VCaP (cell line): ENCODE data around the gene SORCS1.
A peak's percentile ranks its signal among the peaks of the same experiment; 100 is the strongest.
"Not testable (repeated sequence)": the region's sequence is repeated elsewhere in the genome, so short reads cannot be mapped to it uniquely, and the experiment has no call there.

Source experiments
- H3K27ac ChIP-seq: fragments of 450-650 bp; 2 replicates; pipeline ENCODE4 v1.5.1; 2017
- TF ChIP-seq, protein P1 (sequence below): fragments of 450-650 bp; conservative IDR thresholded peaks from 2 replicates; pipeline ENCODE4 v1.5.1; 2017; ENCODE audit warnings: mild to moderate bottlenecking, moderate library complexity

SORCS1 gene

DNA sequence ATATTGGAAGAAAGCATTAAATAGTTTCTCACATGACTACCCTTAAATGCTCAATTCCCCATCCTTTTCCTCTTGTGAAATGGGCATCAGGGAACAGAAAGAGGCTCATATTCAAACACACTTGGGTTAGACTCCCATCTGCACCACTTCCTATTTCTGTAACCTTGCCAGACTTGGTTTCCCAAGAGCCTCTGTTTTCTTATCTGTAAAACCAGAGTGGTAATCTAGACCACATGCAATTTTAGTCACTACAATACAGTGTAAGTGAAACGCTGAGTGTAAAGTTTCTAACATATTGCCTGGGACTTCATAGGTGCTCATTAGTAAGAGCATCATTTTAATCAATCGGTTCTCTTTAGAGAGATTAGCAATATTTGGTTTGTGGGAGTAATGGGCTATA lies 136.3 kb downstream of the SORCS1 start:
- TF ChIP-seq, protein P1, sequence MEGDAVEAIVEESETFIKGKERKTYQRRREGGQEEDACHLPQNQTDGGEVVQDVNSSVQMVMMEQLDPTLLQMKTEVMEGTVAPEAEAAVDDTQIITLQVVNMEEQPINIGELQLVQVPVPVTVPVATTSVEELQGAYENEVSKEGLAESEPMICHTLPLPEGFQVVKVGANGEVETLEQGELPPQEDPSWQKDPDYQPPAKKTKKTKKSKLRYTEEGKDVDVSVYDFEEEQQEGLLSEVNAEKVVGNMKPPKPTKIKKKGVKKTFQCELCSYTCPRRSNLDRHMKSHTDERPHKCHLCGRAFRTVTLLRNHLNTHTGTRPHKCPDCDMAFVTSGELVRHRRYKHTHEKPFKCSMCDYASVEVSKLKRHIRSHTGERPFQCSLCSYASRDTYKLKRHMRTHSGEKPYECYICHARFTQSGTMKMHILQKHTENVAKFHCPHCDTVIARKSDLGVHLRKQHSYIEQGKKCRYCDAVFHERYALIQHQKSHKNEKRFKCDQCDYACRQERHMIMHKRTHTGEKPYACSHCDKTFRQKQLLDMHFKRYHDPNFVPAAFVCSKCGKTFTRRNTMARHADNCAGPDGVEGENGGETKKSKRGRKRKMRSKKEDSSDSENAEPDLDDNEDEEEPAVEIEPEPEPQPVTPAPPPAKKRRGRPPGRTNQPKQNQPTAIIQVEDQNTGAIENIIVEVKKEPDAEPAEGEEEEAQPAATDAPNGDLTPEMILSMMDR, result no peak
- H3K27ac ChIP-seq, result no peak overlapping the region

DNA sequence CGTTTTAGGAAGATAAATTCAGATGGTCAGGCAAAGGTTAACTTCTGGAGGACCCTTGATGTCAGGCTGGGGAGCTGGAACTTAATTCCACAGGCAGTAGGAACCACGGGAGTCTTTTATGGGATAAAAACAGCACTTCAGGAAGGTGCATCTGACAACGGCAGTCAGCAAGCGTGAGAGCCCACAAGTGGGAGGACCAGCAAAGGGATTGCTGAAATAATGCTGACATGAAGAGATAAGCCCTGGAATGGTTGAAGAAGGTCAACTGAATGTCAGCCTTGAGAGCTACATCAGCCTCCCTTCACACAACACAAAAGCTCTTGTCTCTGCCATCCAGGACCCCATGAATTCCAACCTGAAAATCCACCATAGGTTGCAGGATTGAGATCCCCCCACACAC lies 138.8 kb downstream of the SORCS1 start:
- TF ChIP-seq, protein P1, result no peak
- no peak overlapping the region for H3K27ac ChIP-seq

DNA sequence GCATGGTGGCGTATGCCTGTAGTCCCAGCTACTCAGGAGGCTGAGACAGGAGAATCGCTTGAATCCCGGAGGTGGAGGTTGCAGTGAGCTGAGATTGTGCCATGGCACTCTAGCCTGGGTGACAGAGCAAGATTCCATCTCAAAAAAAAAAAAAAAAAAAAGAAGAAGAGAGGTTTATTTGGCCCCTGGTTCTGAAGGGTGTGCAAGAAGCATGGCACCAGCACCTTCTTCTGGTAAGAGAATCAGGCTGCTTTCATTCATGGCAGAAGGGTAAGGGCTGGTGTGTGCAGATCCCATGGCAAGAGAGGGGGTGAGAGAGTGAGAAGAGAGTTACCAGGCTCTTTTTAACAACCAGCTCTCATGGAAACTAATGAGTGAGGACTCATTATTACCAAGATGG lies 140.5 kb downstream of the SORCS1 start:
- H3K27ac ChIP-seq, result not testable (repeated sequence)

DNA sequence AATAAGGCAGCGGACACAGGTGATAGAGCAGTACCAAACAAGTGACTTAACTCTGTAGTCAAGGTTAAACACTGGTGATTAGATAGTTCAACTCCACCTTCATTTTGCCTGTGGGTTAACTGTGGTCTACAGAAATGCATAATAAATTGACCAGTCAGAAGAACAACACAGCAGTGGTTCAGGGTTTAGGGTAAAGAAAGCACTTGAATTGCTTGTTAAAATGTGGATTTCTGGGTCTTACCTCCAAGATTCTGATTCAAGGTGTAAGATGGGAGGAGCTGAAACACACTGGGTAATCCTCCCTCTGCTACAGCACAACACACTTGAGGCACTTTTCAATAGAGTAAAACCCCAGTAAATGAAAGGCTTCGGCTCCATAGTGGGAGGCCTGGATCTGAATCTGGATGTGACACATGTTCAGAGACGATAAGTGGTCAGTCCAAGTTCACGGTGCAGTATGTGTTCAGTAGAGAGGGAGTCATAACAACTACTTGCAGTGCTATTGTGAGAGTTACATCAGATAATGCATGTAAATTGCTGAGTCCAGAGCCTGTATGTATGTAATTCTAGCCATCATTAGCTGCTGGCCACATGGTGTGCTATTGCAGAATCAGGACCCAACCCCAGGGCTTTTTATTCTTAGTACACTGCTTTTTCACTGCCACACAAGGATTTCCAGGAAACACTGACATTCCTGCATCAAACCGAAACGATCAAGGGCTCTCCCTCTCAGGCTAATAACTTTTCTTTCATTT lies 141.7 kb downstream of the SORCS1 start:
- TF ChIP-seq, protein P1, result no peak

DNA sequence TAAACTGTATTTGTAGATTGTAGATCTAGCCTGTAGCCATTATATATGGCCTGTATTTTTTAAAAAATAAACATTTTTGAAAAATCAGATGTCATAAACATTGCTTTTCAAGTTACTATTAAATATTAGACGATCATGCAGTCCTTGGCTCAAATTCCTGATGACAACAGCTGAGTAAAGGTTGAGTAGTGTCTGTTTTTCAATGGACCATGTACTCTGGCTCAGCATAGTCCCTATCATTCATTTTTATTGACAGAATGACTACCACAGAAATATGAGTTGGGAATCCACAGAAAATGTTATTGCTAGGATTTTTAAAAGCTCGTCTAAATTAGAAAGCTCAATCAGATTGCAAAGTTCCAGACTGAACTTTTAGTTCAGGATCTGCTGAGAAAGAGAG lies 145.4 kb downstream of the SORCS1 start:
- TF ChIP-seq, protein P1, result no peak
- H3K27ac ChIP-seq, result no peak overlapping the region

More for the DNA sequence above, 141.7 kb downstream of the SORCS1 start:
- H3K27ac ChIP-seq, result no peak overlapping the region

DNA sequence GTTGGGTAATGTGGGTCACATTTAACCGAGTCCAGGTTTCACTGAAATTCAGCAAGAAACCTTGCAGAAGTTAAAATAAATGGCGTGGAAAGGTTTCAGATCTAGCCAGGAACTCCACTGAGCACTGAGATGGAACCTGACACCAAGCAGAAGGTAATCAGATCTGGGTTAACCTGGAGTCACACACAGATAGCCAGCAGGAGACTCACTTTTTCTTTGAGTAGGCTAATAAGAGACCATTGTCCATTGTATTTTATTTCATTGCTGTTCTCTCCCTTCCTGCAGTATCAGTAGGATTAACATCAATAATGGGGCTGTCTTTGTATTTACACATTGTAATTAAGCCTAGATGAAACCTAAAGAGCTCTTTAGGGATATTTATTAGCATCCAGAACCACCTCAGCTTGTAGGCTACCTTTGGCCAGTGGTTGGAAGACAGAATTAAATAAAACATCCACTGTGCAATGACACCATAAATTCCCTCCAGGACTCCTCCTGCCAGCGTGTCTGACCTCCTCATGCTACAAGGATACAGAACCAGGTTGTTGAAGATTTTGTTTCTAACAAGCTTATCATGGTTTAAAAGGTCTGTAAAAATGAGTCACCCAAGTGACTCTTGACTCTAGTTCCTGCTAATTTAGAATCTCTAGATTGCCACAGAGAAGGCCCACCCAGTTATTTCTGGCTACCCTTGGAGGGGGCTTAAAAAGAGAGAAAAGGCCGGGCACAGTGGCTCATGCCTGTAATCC lies 151.1 kb downstream of the SORCS1 start:
- TF ChIP-seq, protein P1, result no peak
- H3K27ac ChIP-seq, result no peak overlapping the region

DNA sequence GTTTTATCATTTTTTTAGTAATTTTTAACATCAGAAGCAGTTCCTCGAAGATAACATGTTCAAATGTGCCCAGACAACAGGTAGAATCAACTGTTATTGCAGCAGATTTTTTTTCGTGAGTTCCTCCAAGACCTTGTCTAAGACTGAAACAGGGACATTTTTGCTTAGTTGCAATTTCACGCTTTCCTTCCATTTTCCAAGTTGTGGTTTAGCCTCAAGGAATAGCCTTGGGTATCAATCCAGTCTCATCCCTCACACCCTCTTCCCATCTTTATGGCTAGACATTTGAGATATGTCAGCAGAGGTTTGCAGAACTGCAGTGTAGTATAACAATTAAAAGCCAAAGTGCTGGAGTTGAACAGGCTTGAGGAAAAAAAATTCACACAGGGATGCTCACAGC lies 152.5 kb downstream of the SORCS1 start:
- H3K27ac ChIP-seq, result no peak overlapping the region
- TF ChIP-seq, protein P1, result no peak

DNA sequence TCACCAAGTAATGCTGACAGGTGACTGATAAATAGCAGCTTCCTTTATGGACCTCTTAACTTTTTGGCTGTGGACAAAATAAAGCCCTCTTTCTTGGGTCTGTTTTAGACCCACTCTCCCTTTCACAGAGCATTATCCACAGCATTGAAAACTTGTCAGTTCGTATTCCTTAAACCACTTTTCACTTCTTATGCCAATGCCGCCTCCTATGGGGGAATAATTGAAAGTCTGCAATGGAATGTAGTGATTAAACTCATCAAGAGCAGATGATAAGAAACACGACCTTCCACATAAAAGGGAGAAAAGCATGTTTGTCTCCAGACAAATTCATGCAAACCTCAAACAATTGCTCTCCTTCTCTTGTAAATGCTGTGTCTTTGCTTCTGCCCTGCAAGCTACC lies 153.4 kb downstream of the SORCS1 start:
- TF ChIP-seq, protein P1, result 0 out of 2 replicates have a peak, but pooled peaks have one; percentile 6
- H3K27ac ChIP-seq, result no peak overlapping the region
